Measurements from ENCODE around the gene RNF121.
"Not testable (repeated sequence)": the region's sequence is repeated elsewhere in the genome, so short reads cannot be mapped to it uniquely, and the experiment has no call there.

Gene RNF121

DNA sequence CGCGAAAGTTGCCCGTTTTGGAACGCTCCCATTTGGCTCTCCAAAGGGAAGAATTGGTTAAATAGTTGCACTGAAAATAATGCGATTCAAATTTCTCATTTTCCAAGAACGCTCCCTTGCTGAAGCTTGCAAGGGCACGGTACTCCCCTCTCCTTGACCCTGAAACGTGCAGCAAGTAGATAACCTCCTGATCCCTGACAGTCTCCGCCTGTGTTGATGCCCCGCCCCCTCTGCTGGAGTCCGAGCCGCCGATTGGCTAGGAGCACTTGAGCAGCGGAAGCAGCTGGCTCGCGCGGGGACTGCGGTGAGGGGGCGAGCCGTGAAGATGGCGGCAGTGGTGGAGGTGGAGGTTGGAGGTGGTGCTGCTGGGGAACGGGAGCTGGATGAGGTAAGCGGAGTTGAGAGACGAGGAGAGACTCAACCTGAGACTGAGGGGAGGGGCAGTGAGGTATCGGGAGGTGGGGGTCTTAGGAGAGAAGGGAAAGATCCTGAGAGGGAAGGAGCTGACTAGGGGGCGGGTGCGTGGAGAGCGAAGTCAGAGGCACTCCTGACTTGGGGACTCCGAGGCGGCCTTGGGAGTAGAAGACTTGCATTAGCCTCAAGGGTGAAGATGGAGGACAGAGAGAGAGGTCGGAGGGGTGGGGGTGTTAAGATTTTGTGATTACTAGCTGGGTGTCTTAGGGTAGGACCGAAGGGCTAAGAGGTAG is at the start of gene RNF121:
TSS of gene RNF121 (plus strand) at position 310 of the 707 bp plus-strand sequence. CDS start at position 326, 16 bp downstream.
- H3K4me1 Mint-ChIP-seq = peaks cover 55% of the 10 kb centered on the region
- no peaks in the 10 kb centered on the region for H3K27me3 Mint-ChIP-seq
- H3K27ac Mint-ChIP-seq = peak within 1 kb of the TSS; percentile 99
- H3K9me3 Mint-ChIP-seq = no peaks in the 10 kb centered on the region
- peaks cover 4% of the 10 kb centered on the region for H3K36me3 Mint-ChIP-seq
- peak within 1 kb of the TSS; percentile 98 for H3K4me3 Mint-ChIP-seq

DNA sequence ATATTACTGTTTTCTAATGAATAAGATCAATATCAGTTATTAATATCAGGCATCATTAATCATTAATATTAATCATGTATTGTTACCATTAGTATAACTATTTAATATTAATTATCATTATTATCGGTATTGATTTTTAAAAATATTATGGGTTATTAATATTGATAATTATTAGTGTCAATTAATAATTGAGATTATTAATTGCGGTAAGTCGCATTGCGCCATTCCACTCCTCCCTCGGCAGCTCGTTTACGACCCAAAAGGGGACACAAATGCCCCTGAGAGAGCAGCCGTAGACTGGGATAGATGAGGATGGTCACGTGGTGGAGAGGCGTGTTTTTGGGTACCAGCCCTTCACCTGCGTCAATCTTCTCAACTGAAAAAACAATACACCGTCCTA is 43.0 kb upstream of the RNF121 start:
- not testable (repeated sequence) for H3K27ac Mint-ChIP-seq, H3K4me1 Mint-ChIP-seq, H3K27me3 Mint-ChIP-seq, H3K9me3 Mint-ChIP-seq, H3K4me3 Mint-ChIP-seq
- peaks cover 12% of the 10 kb centered on the region for H3K36me3 Mint-ChIP-seq

GRCh38 chr11:71888335-71889010 is 40.4 kb upstream of the RNF121 start:
- not testable (repeated sequence) for H3K27ac Mint-ChIP-seq, H3K36me3 Mint-ChIP-seq, H3K4me3 Mint-ChIP-seq, H3K4me1 Mint-ChIP-seq, H3K27me3 Mint-ChIP-seq, H3K9me3 Mint-ChIP-seq

GRCh38 chr11:71889181-71889872 is 39.5 kb upstream of the RNF121 start:
- H3K4me1 Mint-ChIP-seq, H3K27me3 Mint-ChIP-seq, H3K27ac Mint-ChIP-seq, H3K9me3 Mint-ChIP-seq, H3K4me3 Mint-ChIP-seq: not testable (repeated sequence)
- peaks cover 11% of the 10 kb centered on the region for H3K36me3 Mint-ChIP-seq

GRCh38 chr11:71895961-71896360 is 32.9 kb upstream of the RNF121 start:
- no peaks in the 10 kb centered on the region for H3K9me3 Mint-ChIP-seq
- no peaks in the 10 kb centered on the region for H3K4me1 Mint-ChIP-seq
- no peak overlapping the region for H3K27ac Mint-ChIP-seq
- H3K36me3 Mint-ChIP-seq = peaks cover 25% of the 10 kb centered on the region
- H3K4me3 Mint-ChIP-seq = no peak overlapping the region
- H3K27me3 Mint-ChIP-seq = no peaks in the 10 kb centered on the region

- H3K4me1 Mint-ChIP-seq, H3K4me3 Mint-ChIP-seq, H3K9me3 Mint-ChIP-seq, H3K27ac Mint-ChIP-seq, H3K27me3 Mint-ChIP-seq: not testable (repeated sequence)
- peaks cover 12% of the 10 kb centered on the region for H3K36me3 Mint-ChIP-seq
These were observed 27.7 kb upstream of the RNF121 start for GRCh38 chr11:71901137-71901536.

- H3K4me3 Mint-ChIP-seq = no peak overlapping the region
- H3K9me3 Mint-ChIP-seq = no peaks in the 10 kb centered on the region
- peaks cover 10% of the 10 kb centered on the region for H3K4me1 Mint-ChIP-seq
- peaks cover 7% of the 10 kb centered on the region for H3K36me3 Mint-ChIP-seq
- H3K27ac Mint-ChIP-seq = no peak overlapping the region
- H3K27me3 Mint-ChIP-seq = no peaks in the 10 kb centered on the region
These were observed 20.6 kb upstream of the RNF121 start for GRCh38 chr11:71908218-71908617.

DNA sequence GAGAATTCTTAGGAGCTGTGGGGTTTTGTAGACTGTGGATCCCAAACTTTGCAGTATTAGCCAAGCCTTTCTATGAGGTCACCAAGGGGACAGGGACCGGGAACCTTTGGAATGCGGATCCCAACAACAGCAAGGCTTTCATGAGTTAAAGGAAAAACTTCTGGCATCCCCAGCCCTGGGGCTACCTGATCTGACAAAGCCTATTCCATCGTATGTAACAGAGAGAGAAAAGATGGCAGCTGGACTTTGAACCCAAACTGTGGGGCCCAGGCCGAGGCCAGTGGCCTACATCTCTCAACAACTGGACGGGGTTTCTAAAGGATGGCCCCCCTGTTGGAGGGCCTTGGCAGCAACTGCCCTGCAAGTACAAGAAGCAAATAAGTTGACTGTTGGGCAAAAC is 18.1 kb upstream of the RNF121 start:
- H3K27ac Mint-ChIP-seq, H3K27me3 Mint-ChIP-seq, H3K4me3 Mint-ChIP-seq, H3K36me3 Mint-ChIP-seq, H3K9me3 Mint-ChIP-seq: not testable (repeated sequence)
- peaks cover 10% of the 10 kb centered on the region for H3K4me1 Mint-ChIP-seq

- H3K4me1 Mint-ChIP-seq = peaks cover 10% of the 10 kb centered on the region
- peaks cover 11% of the 10 kb centered on the region for H3K36me3 Mint-ChIP-seq
- peak overlapping the region; percentile 82 for H3K27ac Mint-ChIP-seq
- H3K9me3 Mint-ChIP-seq, H3K4me3 Mint-ChIP-seq, H3K27me3 Mint-ChIP-seq: not testable (repeated sequence)
These were observed 17.4 kb upstream of the RNF121 start for GRCh38 chr11:71911321-71911985.

GRCh38 chr11:71911986-71912340 is 16.9 kb upstream of the RNF121 start:
- Mint-ChIP-seq H3K27ac (peak overlapping the region; percentile 51), H3K36me3 (peaks cover 11% of the 10 kb centered on the region)
- H3K4me3 Mint-ChIP-seq = not testable (repeated sequence)

DNA sequence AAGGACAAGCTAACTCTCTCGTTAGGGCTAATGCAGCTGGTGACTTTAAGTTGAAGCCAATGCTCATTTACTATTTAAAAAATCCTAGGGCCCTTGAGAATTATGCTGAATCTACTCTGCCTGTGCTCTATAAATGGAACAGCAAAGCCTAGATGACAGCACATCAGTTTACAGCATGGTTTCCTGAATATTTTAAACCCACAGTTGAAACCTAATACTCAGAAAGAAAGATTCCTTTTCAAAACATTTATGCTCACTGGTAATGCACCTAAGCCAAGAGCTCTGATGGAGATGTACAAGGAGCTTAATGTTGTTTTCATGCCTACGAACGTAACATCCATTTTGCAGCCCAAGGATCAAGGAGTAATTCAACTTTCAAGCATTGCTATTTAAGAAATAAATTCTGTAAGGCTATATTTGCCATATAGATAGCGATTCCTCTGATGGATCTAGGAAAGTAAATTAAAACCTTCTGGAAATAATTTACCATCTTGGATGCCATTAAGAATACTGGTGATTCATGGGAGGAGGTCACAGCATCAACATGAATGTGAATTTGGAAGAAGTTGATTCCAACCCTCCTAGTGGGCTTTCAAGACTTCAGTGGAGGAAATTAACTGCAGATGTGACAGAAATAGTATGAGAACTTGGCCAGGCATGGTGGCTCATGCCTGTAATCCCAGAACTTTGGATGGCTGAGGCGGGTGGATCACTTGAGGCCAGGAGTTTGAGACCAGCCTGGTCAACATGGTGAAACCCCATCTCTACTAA is 14.9 kb upstream of the RNF121 start:
- Mint-ChIP-seq H3K4me3 (no peak overlapping the region), H3K36me3 (peaks cover 17% of the 10 kb centered on the region), H3K27ac (no peak overlapping the region), H3K9me3 (no peaks in the 10 kb centered on the region), H3K27me3 (no peaks in the 10 kb centered on the region), H3K4me1 (peaks cover 10% of the 10 kb centered on the region)

More at GRCh38 chr11:71911986-71912340, 16.9 kb upstream of the RNF121 start:
- H3K9me3 Mint-ChIP-seq, H3K27me3 Mint-ChIP-seq: not testable (repeated sequence)
- peaks cover 10% of the 10 kb centered on the region for H3K4me1 Mint-ChIP-seq

- no peaks in the 10 kb centered on the region for H3K9me3 Mint-ChIP-seq
- H3K4me1 Mint-ChIP-seq = peaks cover 10% of the 10 kb centered on the region
- no peak overlapping the region for H3K27ac Mint-ChIP-seq
- H3K27me3 Mint-ChIP-seq = no peaks in the 10 kb centered on the region
- peaks cover 18% of the 10 kb centered on the region for H3K36me3 Mint-ChIP-seq
- H3K4me3 Mint-ChIP-seq = no peak overlapping the region
These were observed 14.1 kb upstream of the RNF121 start for GRCh38 chr11:71914617-71915189.

DNA sequence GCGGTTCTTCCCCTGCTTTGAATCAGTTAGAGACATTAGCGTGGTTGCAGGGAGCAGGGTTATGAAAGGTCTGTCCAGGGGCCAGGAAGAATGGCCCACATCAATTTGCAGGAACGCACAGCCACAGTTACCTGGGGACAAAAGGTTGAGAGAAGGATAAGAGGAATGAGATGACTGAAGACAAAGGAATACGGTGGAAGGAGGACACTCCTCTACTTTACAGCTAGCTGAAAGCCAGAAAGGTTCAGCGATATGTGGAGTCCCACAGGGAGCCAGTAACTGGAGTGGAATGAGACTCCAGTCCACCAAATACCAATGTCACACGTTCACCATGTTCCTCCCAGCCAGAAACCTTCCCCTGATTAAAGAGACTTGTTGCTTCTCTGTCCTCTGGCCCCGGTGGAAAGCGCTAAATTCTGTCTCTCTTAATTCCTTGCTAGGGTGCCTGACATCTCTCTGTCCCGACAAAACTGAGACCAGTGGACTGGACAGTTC is 11.2 kb upstream of the RNF121 start:
- Mint-ChIP-seq H3K9me3 (no peaks in the 10 kb centered on the region), H3K4me1 (no peaks in the 10 kb centered on the region), H3K27me3 (no peaks in the 10 kb centered on the region), H3K36me3 (peaks cover 17% of the 10 kb centered on the region), H3K27ac (no peak overlapping the region), H3K4me3 (no peak overlapping the region)

GRCh38 chr11:71927820-71928736 is 768 bp upstream of the RNF121 start, which contains the start of gene XNDC1N:
Gene XNDC1N (minus strand): TSS chr11:71928594. CDS start chr11:71923353, 5,241 bp downstream.
- Mint-ChIP-seq H3K4me3 (peak within 1 kb of the TSS; percentile 98), H3K27me3 (no peaks in the 10 kb centered on the region), H3K4me1 (peaks cover 51% of the 10 kb centered on the region), H3K36me3 (peaks cover 4% of the 10 kb centered on the region), H3K27ac (peak within 1 kb of the TSS; percentile 99), H3K9me3 (no peaks in the 10 kb centered on the region)
